Bronchus fibroblast of lung (primary cell): ENCODE results near the gene OR5K3. TPM values are rescaled to one million over a fixed set of nuclear protein-coding genes. Genes with fewer than 3 reads are reported as not detected.

Source experiments
- total RNA-seq: library from RNA; depleted of rRNA; stranded (reverse); fragments of >200 nt; gene quantifications from 2 replicates; pipeline ENCODE4 v1.2.3, GENCODE V29; 2015

OR5K3 gene
- not detected in 2 replicates for total RNA-seq

GRCh38 chr3:98390366-98390765, at the start of gene OR5K3:
TSS of gene OR5K3 (plus strand) at chr3:98390666. CDS start at chr3:98390666, 0 bp downstream.

GRCh38 chr3:98353554-98353953, 36.9 kb upstream of the OR5K3 start, which contains the start of gene OR5K4:
TSS of gene OR5K4 (plus strand) at chr3:98353854. CDS start at chr3:98353854, 0 bp downstream.

Other genes with a start within 250 kb of the OR5K3 start
- gene OR5H14, start 243.2 kb upstream of the OR5K3 start, total RNA-seq: not detected in 2 replicates
- not detected in 2 replicates for gene OR5H15, start 224.0 kb upstream of the OR5K3 start, total RNA-seq
- gene OR5H6, start 126.4 kb upstream of the OR5K3 start, total RNA-seq: not detected in 2 replicates
- not detected in 2 replicates for gene OR5H2, start 108.2 kb upstream of the OR5K3 start, total RNA-seq
- not detected in 2 replicates for gene OR5K4, start 36.8 kb upstream of the OR5K3 start, total RNA-seq
- not detected in 2 replicates for gene OR5K1, start 72.5 kb downstream of the OR5K3 start, total RNA-seq
- gene OR5K2, start 107.0 kb downstream of the OR5K3 start, total RNA-seq: not detected in 2 replicates
- gene CLDND1, start 132.2 kb downstream of the OR5K3 start, total RNA-seq: 80.7 and 85.2 TPM in 2 replicates
- not detected in 2 replicates for gene GPR15, start 141.3 kb downstream of the OR5K3 start, total RNA-seq
- 24.5 and 28.7 TPM in 2 replicates for gene CPOX, start 202.9 kb downstream of the OR5K3 start, total RNA-seq